HG02870 (cell line): Measurements from ENCODE around the gene DLGAP3.

Source experiments
- ATAC-seq: cut with Tn5 transposase; IDR thresholded peaks from one replicate; pipeline ENCODE4 v1.9.1; 2021; ENCODE audit warnings: mild to moderate bottlenecking, moderate library complexity; ENCODE audit not compliant: unreplicated experiment

The DLGAP3 gene

GRCh38 chr1:34928699-34929496 lies 552 bp downstream of the DLGAP3 start:
- no peak for ATAC-seq

GRCh38 chr1:34928066-34928696 lies 1.3 kb downstream of the DLGAP3 start:
- ATAC-seq, result no peak

GRCh38 chr1:34927316-34927715 lies 2.1 kb downstream of the DLGAP3 start:
- ATAC-seq, result no peak

- ATAC-seq, result no peak
These were observed 2.6 kb downstream of the DLGAP3 start for GRCh38 chr1:34926894-34927293.

- no peak for ATAC-seq
These were observed 3.3 kb downstream of the DLGAP3 start for GRCh38 chr1:34926156-34926555.

GRCh38 chr1:34925730-34926129 lies 3.7 kb downstream of the DLGAP3 start:
- no peak for ATAC-seq

- ATAC-seq, result no peak
These were observed 4.5 kb downstream of the DLGAP3 start for GRCh38 chr1:34924759-34925555.

GRCh38 chr1:34923490-34923889 lies 6.0 kb downstream of the DLGAP3 start:
- no peak for ATAC-seq

GRCh38 chr1:34918977-34919561 lies 10.4 kb downstream of the DLGAP3 start:
- no peak for ATAC-seq

- ATAC-seq, result no peak
These were observed 11.0 kb downstream of the DLGAP3 start for GRCh38 chr1:34918386-34918976.

GRCh38 chr1:34917017-34917416 lies 12.4 kb downstream of the DLGAP3 start:
- no peak for ATAC-seq

- no peak for ATAC-seq
These were observed 13.3 kb downstream of the DLGAP3 start for GRCh38 chr1:34916104-34916503.

GRCh38 chr1:34915521-34915920 lies 13.9 kb downstream of the DLGAP3 start:
- ATAC-seq, result no peak

- ATAC-seq, result no peak
These were observed 14.5 kb downstream of the DLGAP3 start for GRCh38 chr1:34914958-34915357.

GRCh38 chr1:34911465-34911864 lies 18.0 kb downstream of the DLGAP3 start:
- ATAC-seq, result no peak

GRCh38 chr1:34910425-34910824 lies 19.0 kb downstream of the DLGAP3 start:
- no peak for ATAC-seq

- no peak for ATAC-seq
These were observed 21.1 kb downstream of the DLGAP3 start for GRCh38 chr1:34908369-34908768.

- ATAC-seq, result no peak
These were observed 21.9 kb downstream of the DLGAP3 start for GRCh38 chr1:34907487-34908090.

GRCh38 chr1:34906756-34907155 lies 22.7 kb downstream of the DLGAP3 start:
- no peak for ATAC-seq

GRCh38 chr1:34906222-34906621 lies 23.2 kb downstream of the DLGAP3 start:
- ATAC-seq, result no peak

GRCh38 chr1:34905098-34905459 lies 24.4 kb downstream of the DLGAP3 start:
- ATAC-seq, result no peak
